Stimulated activated CD8-positive, alpha-beta memory T cell treated with anti-CD3 and anti-CD28 coated beads, Interleukin-12 subunit alpha, Interleukin-12 subunit beta, amount 100 ng/mL, for 24 hours (primary cell): ENCODE measurements around the gene LAMA3.

Experiments
- DNase-seq: peaks from one replicate; pipeline ENCODE4 v3.0.0-alpha.2; 2020; ENCODE audit errors: extremely low read depth

The LAMA3 gene

GRCh38 chr18:23906658-23907057 lies 217.4 kb downstream of the LAMA3 start:
- DNase-seq: no peak

- DNase-seq: no peak
Measured at GRCh38 chr18:23908827-23909226, 219.6 kb downstream of the LAMA3 start.

GRCh38 chr18:23910032-23910431 lies 220.8 kb downstream of the LAMA3 start:
- no peak for DNase-seq

- no peak for DNase-seq
Measured at GRCh38 chr18:23912356-23912755, 223.1 kb downstream of the LAMA3 start.

- DNase-seq: no peak
Measured at GRCh38 chr18:23916338-23916737, 227.1 kb downstream of the LAMA3 start.

GRCh38 chr18:23918395-23919032 lies 229.3 kb downstream of the LAMA3 start:
- DNase-seq: peak; percentile 42

GRCh38 chr18:23920054-23920453 lies 230.8 kb downstream of the LAMA3 start:
- DNase-seq: no peak

GRCh38 chr18:23921716-23922285 lies 232.5 kb downstream of the LAMA3 start:
- no peak for DNase-seq

- no peak for DNase-seq
Measured at GRCh38 chr18:23922939-23923338, 233.7 kb downstream of the LAMA3 start.

GRCh38 chr18:23924813-23925212 lies 235.6 kb downstream of the LAMA3 start:
- DNase-seq: no peak

- DNase-seq: no peak
Measured at GRCh38 chr18:23926571-23926970, 237.3 kb downstream of the LAMA3 start.

- DNase-seq: no peak
Measured at GRCh38 chr18:23927821-23928746, 238.8 kb downstream of the LAMA3 start.

GRCh38 chr18:23929362-23929930 lies 240.2 kb downstream of the LAMA3 start:
- DNase-seq: no peak

- no peak for DNase-seq
Measured at GRCh38 chr18:23930002-23930401, 240.7 kb downstream of the LAMA3 start.

GRCh38 chr18:23932385-23933067 lies 243.3 kb downstream of the LAMA3 start:
- DNase-seq: no peak

- no peak for DNase-seq
Measured at GRCh38 chr18:23933407-23933806, 244.2 kb downstream of the LAMA3 start.

- no peak for DNase-seq
Measured at GRCh38 chr18:23934252-23934651, 245.0 kb downstream of the LAMA3 start.

GRCh38 chr18:23934863-23935262 lies 245.6 kb downstream of the LAMA3 start:
- no peak for DNase-seq

- no peak for DNase-seq
Measured at GRCh38 chr18:23935804-23936203, 246.6 kb downstream of the LAMA3 start.

- DNase-seq: no peak
Measured at GRCh38 chr18:23936381-23936958, 247.2 kb downstream of the LAMA3 start.

GRCh38 chr18:23938043-23938756 lies 248.9 kb downstream of the LAMA3 start:
- DNase-seq: no peak
